ENCODE data around the gene PAQR4.

GRCh38 chr16:2976673-2977072 is 7.5 kb downstream of the PAQR4 start:
- TF ChIP-seq CTCF (IDR thresholded peaks at IDR 0.05; ENCODE audit: low read depth, low read length) (no peak), EZH2phosphoT487 (IDR thresholded peaks at IDR 0.05; ENCODE audit: low read depth) (no peak)

All from OCI-LY3 (cell line).